HepG2 (cell line): ENCODE results near the gene RASGRF1. TPM values are rescaled to one million over a fixed set of nuclear protein-coding genes. Genes with fewer than 3 reads are reported as not detected.

Source experiments
- ADNP ChIP-seq: sonication (generic); formaldehyde crosslinking; IDR thresholded peaks from 2 replicates; pipeline ENCODE4 v1.4.0; 2020; ENCODE audit warnings: missing genetic modification reagents
- AGO2 ChIP-seq: fragments of 200-400 bp; formaldehyde crosslinking; optimal IDR thresholded peaks from 2 replicates; pipeline ENCODE3; 2017; ENCODE audit warnings: mild to moderate bottlenecking, low read depth, low read length, moderate library complexity
- ATF1 ChIP-seq: IDR thresholded peaks from 2 replicates; pipeline ENCODE4 v1.6.1; 2016; ENCODE audit warnings: mild to moderate bottlenecking, control low read depth
- DMAP1 ChIP-seq: IDR thresholded peaks from 2 replicates; pipeline ENCODE4 v1.6.1; 2016
- FOXO1 ChIP-seq: sonication (generic); formaldehyde crosslinking; IDR thresholded peaks from 2 replicates; pipeline ENCODE4 v1.4.0; 2020; ENCODE audit warnings: missing genetic modification reagents
- HES4 ChIP-seq: sonication (generic); formaldehyde crosslinking; IDR thresholded peaks from 2 replicates; pipeline ENCODE4 v1.9.0; 2021; ENCODE audit warnings: mild to moderate bottlenecking, missing genetic modification reagents, borderline replicate concordance
- IRF2 ChIP-seq: IDR thresholded peaks from 2 replicates; pipeline ENCODE4 v1.6.1; 2018; ENCODE audit warnings: missing genetic modification reagents, missing compliant biosample characterization
- MAFK ChIP-seq, 2 experiments: IDR thresholded peaks in 1 of 2; conservative IDR thresholded peaks in 1 of 2; 2 replicates each; pipeline ENCODE4 v1.6.1; 2011; ENCODE audit warnings: improper control_type of control experiment in 2 of 2, low read length in 2 of 2
- MIER3 ChIP-seq: IDR thresholded peaks from 2 replicates; pipeline ENCODE4 v1.6.1; 2016; ENCODE audit warnings: missing compliant biosample characterization, borderline replicate concordance
- MXD4 ChIP-seq: IDR thresholded peaks from 2 replicates; pipeline ENCODE4 v1.6.1; 2016; ENCODE audit warnings: mild to moderate bottlenecking, missing biosample characterization, missing genetic modification reagents
- NBN ChIP-seq: fragments of 450-650 bp; conservative IDR thresholded peaks from 2 replicates; pipeline ENCODE4 v1.6.1; 2017
- NFKB2 ChIP-seq: sonication (generic); formaldehyde crosslinking; IDR thresholded peaks from 2 replicates; pipeline ENCODE4 v1.4.0; 2020; ENCODE audit warnings: missing genetic modification reagents, borderline replicate concordance
- TAF15 ChIP-seq: fragments of 200-400 bp; formaldehyde crosslinking; IDR thresholded peaks from one replicate; pipeline ENCODE4 v1.6.1; 2018; ENCODE audit warnings: mild to moderate bottlenecking, low read depth, low read length; ENCODE audit not compliant: poor library complexity, severe bottlenecking
- U2AF2 ChIP-seq: fragments of 200-400 bp; formaldehyde crosslinking; IDR thresholded peaks from 2 replicates; pipeline ENCODE4 v1.6.1; 2017; ENCODE audit warnings: low read depth, mild to moderate bottlenecking, low read length
- YY1 ChIP-seq: IDR thresholded peaks from 2 replicates; pipeline ENCODE4 v1.6.1; 2011; ENCODE audit warnings: low read length, low read depth, moderate library complexity, mild to moderate bottlenecking; ENCODE audit not compliant: insufficient read depth, insufficient replicate concordance
- ZBTB2 ChIP-seq: sonication (generic); formaldehyde crosslinking; IDR thresholded peaks from 2 replicates; pipeline ENCODE4 v1.8.0; 2022; ENCODE audit warnings: low read depth, missing genetic modification reagents
- ZNF18 ChIP-seq: sonication (generic); formaldehyde crosslinking; IDR thresholded peaks from 2 replicates; pipeline ENCODE4 v1.8.0; 2022; ENCODE audit warnings: mild to moderate bottlenecking, missing genetic modification reagents; ENCODE audit not compliant: insufficient replicate concordance
- ZNF264 ChIP-seq: sonication (generic); formaldehyde crosslinking; IDR thresholded peaks from 2 replicates; pipeline ENCODE4 v1.4.0; 2020; ENCODE audit warnings: missing genetic modification reagents
- ZNF552 ChIP-seq: sonication (generic); formaldehyde crosslinking; IDR thresholded peaks from 2 replicates; pipeline ENCODE4 v1.9.0; 2022; ENCODE audit warnings: missing genetic modification reagents, mild to moderate bottlenecking, borderline replicate concordance
- ZNF746 ChIP-seq: sonication (generic); formaldehyde crosslinking; IDR thresholded peaks from 2 replicates; pipeline ENCODE4 v1.8.0; 2022; ENCODE audit warnings: mild to moderate bottlenecking, missing genetic modification reagents
- ZNF781 ChIP-seq: sonication (generic); formaldehyde crosslinking; IDR thresholded peaks from 2 replicates; pipeline ENCODE4 v1.5.1; 2020; ENCODE audit warnings: borderline replicate concordance, mild to moderate bottlenecking, missing genetic modification reagents; ENCODE audit errors: not compliant biosample characterization
- ZNF788 ChIP-seq: sonication (generic); formaldehyde crosslinking; IDR thresholded peaks from 2 replicates; pipeline ENCODE4 v1.5.0; 2020; ENCODE audit warnings: mild to moderate bottlenecking, missing genetic modification reagents, borderline replicate concordance
- ZNF839 ChIP-seq: sonication (generic); formaldehyde crosslinking; IDR thresholded peaks from 2 replicates; pipeline ENCODE4 v1.4.0; 2020; ENCODE audit warnings: missing genetic modification reagents, mild to moderate bottlenecking, borderline replicate concordance
- ZSCAN21 ChIP-seq: sonication (generic); formaldehyde crosslinking; IDR thresholded peaks from 2 replicates; pipeline ENCODE4 v1.8.0; 2022; ENCODE audit warnings: mild to moderate bottlenecking, missing genetic modification reagents, moderate library complexity, borderline replicate concordance
- ZSCAN30 ChIP-seq: sonication (generic); formaldehyde crosslinking; IDR thresholded peaks from 2 replicates; pipeline ENCODE4 v1.5.0; 2020; ENCODE audit warnings: mild to moderate bottlenecking, missing genetic modification reagents
- ZXDC ChIP-seq: sonication (generic); formaldehyde crosslinking; IDR thresholded peaks from 2 replicates; pipeline ENCODE4 v1.5.0; 2020; ENCODE audit warnings: mild to moderate bottlenecking, missing genetic modification reagents
- polyA plus RNA-seq, 8 experiments: library from polyadenylated mRNA; depleted of rRNA in 3 of 8; stranded (reverse) in 7 of 8; unstranded in 1 of 8; fragments of >200 nt; fragmentation: Illumina TruSeq in 4 of 8; extraction: Trizol in 4 of 8; gene quantifications; 2 replicates each; pipeline versions ENCODE4 v1.2.1 to v1.2.3, GENCODE V29; 2011 to 2016; ENCODE audit warnings: low read depth in 4 of 8, missing spikeins in 1 of 8, mixed read lengths in 1 of 8; ENCODE audit not compliant: insufficient read depth in 1 of 8
- total RNA-seq, 5 experiments: library from RNA; depleted of rRNA; stranded (reverse); fragments of >200 nt; fragmentation: Illumina TruSeq; extraction: Trizol; gene quantifications; 2 replicates each; pipeline ENCODE4 v1.2.3, GENCODE V29; 2016; ENCODE audit warnings: low read depth in 1 of 5

RASGRF1 gene
- total and polyA plus RNA-seq, 2 of the 13 experiments (the other 11 are each of a cell fraction or from before 2014, with no cell fraction given), result 0.55 to 3.0 TPM

- TF ChIP-seq FOXO1 (peak; percentile 98), ZBTB2 (CRISPR knock-in tag) (0 out of 2 replicates have a peak, but pooled peaks have one; percentile 41), ZXDC (CRISPR knock-in tag) (peak; percentile 78; the same call in 1 of the 2 replicates), MIER3 (peak; percentile 93; the same call in 1 of the 2 replicates), MAFK (conservative IDR thresholded peaks at IDR 0.05 in 1 of 2, IDR thresholded peaks at IDR 0.05 in 1 of 2; ENCODE audit: low read length in 2 of 2) (0 out of 4 replicates have a peak, but pooled peaks of 1 of the 2 experiments have one; percentile 1), MXD4 (peak; percentile 67; the same call in 1 of the 2 replicates), NBN (no peak), AGO2 (no peak), ZSCAN21 (CRISPR knock-in tag) (peak; percentile 97), ZSCAN30 (CRISPR knock-in tag) (no peak; the same call in 1 of the 2 replicates), ZNF839 (CRISPR knock-in tag) (no peak), ZNF781 (CRISPR knock-in tag) (peak; percentile 74), ZNF746 (CRISPR knock-in tag) (peak; percentile 98), ATF1 (CRISPR knock-in tag) (no peak), HES4 (no peak), DMAP1 (CRISPR knock-in tag) (peak; percentile 91), ADNP (CRISPR knock-in tag) (no peak), ZNF552 (CRISPR knock-in tag) (peak; percentile 79; the same call in 1 of the 2 replicates), ZNF788 (CRISPR knock-in tag) (peak; percentile 92), TAF15 (no peak), YY1 (peak; percentile 23), ZNF264 (peak; percentile 97), NFKB2 (peak; percentile 84; the same call in 1 of the 2 replicates), U2AF2 (no peak), ZNF18 (peak; percentile 85), IRF2 (CRISPR knock-in tag) (peak; percentile 67; the same call in 1 of the 2 replicates)
These were observed 96.5 kb downstream of the RASGRF1 start (continued) for GRCh38 chr15:78993931-78994530.
